Stimulated activated CD4-positive, alpha-beta T cell treated with anti-CD3 and anti-CD28 coated beads, Interleukin-4, amount 100 ng/mL, for 1 hour (primary cell): ENCODE data around the gene NDFIP1.
"Not testable (repeated sequence)": the region's sequence is repeated elsewhere in the genome, so short reads cannot be mapped to it uniquely, and the experiment has no call there.

Experiments
- DNase-seq: peaks from one replicate; pipeline ENCODE4 v3.0.0-alpha.2; 2020

The NDFIP1 gene

GRCh38 chr5:142108432-142109330 lies at the start of gene NDFIP1:
Gene NDFIP1 (plus strand): TSS chr5:142108779. CDS start chr5:142108975, 196 bp downstream.
- peak; percentile 86 for DNase-seq

GRCh38 chr5:142059304-142059940 lies 49.2 kb upstream of the NDFIP1 start:
- DNase-seq, result no peak

GRCh38 chr5:142063376-142063775 lies 45.2 kb upstream of the NDFIP1 start:
- DNase-seq, result no peak

- no peak for DNase-seq
Measured at GRCh38 chr5:142063878-142064331, 44.7 kb upstream of the NDFIP1 start.

- DNase-seq, result no peak
Measured at GRCh38 chr5:142065273-142065672, 43.3 kb upstream of the NDFIP1 start.

- no peak for DNase-seq
Measured at GRCh38 chr5:142069606-142070399, 38.8 kb upstream of the NDFIP1 start.

- no peak for DNase-seq
Measured at GRCh38 chr5:142070734-142071133, 37.8 kb upstream of the NDFIP1 start.

GRCh38 chr5:142072488-142072887 lies 36.1 kb upstream of the NDFIP1 start:
- DNase-seq, result no peak

GRCh38 chr5:142073362-142073988 lies 35.1 kb upstream of the NDFIP1 start:
- DNase-seq, result no peak

- DNase-seq, result no peak
Measured at GRCh38 chr5:142074006-142074405, 34.6 kb upstream of the NDFIP1 start.

- no peak for DNase-seq
Measured at GRCh38 chr5:142078221-142078620, 30.4 kb upstream of the NDFIP1 start.

- no peak for DNase-seq
Measured at GRCh38 chr5:142078706-142079105, 29.9 kb upstream of the NDFIP1 start.

- DNase-seq, result no peak
Measured at GRCh38 chr5:142079306-142079721, 29.3 kb upstream of the NDFIP1 start.

GRCh38 chr5:142080248-142080647 lies 28.3 kb upstream of the NDFIP1 start:
- no peak for DNase-seq

GRCh38 chr5:142082182-142082781 lies 26.3 kb upstream of the NDFIP1 start:
- DNase-seq, result no peak

- DNase-seq, result no peak
Measured at GRCh38 chr5:142086229-142086628, 22.4 kb upstream of the NDFIP1 start.

GRCh38 chr5:142086679-142087078 lies 21.9 kb upstream of the NDFIP1 start:
- DNase-seq, result no peak

- peak; percentile 51 for DNase-seq
Measured at GRCh38 chr5:142087920-142088679, 20.5 kb upstream of the NDFIP1 start.

GRCh38 chr5:142088855-142089479 lies 19.6 kb upstream of the NDFIP1 start:
- not testable (repeated sequence) for DNase-seq

GRCh38 chr5:142091012-142091411 lies 17.6 kb upstream of the NDFIP1 start:
- DNase-seq, result no peak

GRCh38 chr5:142091922-142092321 lies 16.7 kb upstream of the NDFIP1 start:
- no peak for DNase-seq
